Suprapubic skin (tissue), 4 donors: ENCODE results near the gene CABS1. TPM values are rescaled to one million over a fixed set of nuclear protein-coding genes. Genes with fewer than 3 reads are reported as not detected.

Experiments
- DNase-seq, 2 donors: peaks; one replicate each; pipeline ENCODE4 v3.0.0-alpha.2; 2019; ENCODE audit warnings: low spot score in 2 of 2
- H3K27ac ChIP-seq: fragments of 200-600 bp; sonication (generic); one replicate; pipeline ENCODE4 v1.5.1; 2019
- H3K27me3 ChIP-seq: fragments of 200-600 bp; sonication (generic); one replicate; pipeline ENCODE4 v1.5.1; 2019
- H3K36me3 ChIP-seq: fragments of 200-600 bp; sonication (generic); one replicate; pipeline ENCODE4 v1.5.1; 2019
- H3K4me1 ChIP-seq: fragments of 200-600 bp; sonication (generic); one replicate; pipeline ENCODE4 v1.5.1; 2019
- H3K4me3 ChIP-seq: fragments of 200-600 bp; sonication (generic); one replicate; pipeline ENCODE4 v1.5.1; 2019; ENCODE audit warnings: mild to moderate bottlenecking
- H3K9me3 ChIP-seq: fragments of 200-600 bp; sonication (generic); one replicate; pipeline ENCODE4 v1.5.1; 2019
- EP300 ChIP-seq: sonication (generic); formaldehyde crosslinking; IDR thresholded peaks from one replicate; pipeline ENCODE4 v1.6.1; 2017; ENCODE audit warnings: antibody characterized with exemption
- POLR2A ChIP-seq, 2 donors: fragments of 450-650 bp; IDR thresholded peaks; one replicate each; pipeline ENCODE4 v1.6.1; 2017; ENCODE audit warnings: antibody characterized with exemption in 2 of 2, mild to moderate bottlenecking in 2 of 2, moderate library complexity in 2 of 2
- POLR2AphosphoS5 ChIP-seq, 3 donors: sonication (generic); formaldehyde crosslinking; IDR thresholded peaks; one replicate each; pipeline ENCODE4 v1.6.1; 2017; ENCODE audit warnings: antibody characterized with exemption in 3 of 3
- WGBS: methylation state at CpG from one replicate; pipeline ENCODE4 v1.1.5; 2018; 5-methylcytosine and 5-hydroxymethylcytosine counted together
- total RNA-seq, 4 donors: library from RNA; depleted of rRNA; stranded (reverse); fragments of >200 nt; gene quantifications; one replicate each; pipeline ENCODE4 v1.1.0, GENCODE V29; 2016
- TF ChIP-seq, protein P1 (sequence below), 2 donors: fragments of 200-600 bp in 1 of 2; fragments of 450-650 bp in 1 of 2; sonication (generic) in 1 of 2; IDR thresholded peaks; one replicate each; pipeline ENCODE4 v1.5.1; 2016 to 2019; ENCODE audit warnings: antibody characterized with exemption in 2 of 2, mild to moderate bottlenecking in 1 of 2, moderate library complexity in 1 of 2

The CABS1 gene
- total RNA-seq, 4 donors from 2014 or later: not detected

DNA sequence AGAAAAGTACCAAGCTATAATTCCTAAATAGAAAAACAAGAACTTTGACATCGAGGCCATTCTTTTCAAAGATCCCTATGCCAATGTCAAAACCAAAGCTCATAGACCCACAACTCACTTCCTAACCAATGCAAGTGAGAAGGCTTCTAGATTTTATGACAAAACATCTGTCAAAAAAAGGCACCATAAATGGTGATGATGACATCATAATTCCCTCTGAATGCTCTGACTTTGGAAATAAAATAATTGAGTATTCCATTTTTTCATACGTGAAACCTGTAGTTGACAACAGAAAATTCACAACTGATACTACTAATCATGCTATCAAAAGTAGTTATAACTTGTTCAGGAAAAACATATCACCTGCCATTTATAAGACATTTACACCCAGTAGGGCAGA lies 8.7 kb upstream of the CABS1 start:
- TF ChIP-seq EP300 (no peak), POLR2A (IDR thresholded peaks at IDR 0.05) (no peak), POLR2AphosphoS5 (IDR thresholded peaks at IDR 0.05) (no peak)
- TF ChIP-seq, protein P1, sequence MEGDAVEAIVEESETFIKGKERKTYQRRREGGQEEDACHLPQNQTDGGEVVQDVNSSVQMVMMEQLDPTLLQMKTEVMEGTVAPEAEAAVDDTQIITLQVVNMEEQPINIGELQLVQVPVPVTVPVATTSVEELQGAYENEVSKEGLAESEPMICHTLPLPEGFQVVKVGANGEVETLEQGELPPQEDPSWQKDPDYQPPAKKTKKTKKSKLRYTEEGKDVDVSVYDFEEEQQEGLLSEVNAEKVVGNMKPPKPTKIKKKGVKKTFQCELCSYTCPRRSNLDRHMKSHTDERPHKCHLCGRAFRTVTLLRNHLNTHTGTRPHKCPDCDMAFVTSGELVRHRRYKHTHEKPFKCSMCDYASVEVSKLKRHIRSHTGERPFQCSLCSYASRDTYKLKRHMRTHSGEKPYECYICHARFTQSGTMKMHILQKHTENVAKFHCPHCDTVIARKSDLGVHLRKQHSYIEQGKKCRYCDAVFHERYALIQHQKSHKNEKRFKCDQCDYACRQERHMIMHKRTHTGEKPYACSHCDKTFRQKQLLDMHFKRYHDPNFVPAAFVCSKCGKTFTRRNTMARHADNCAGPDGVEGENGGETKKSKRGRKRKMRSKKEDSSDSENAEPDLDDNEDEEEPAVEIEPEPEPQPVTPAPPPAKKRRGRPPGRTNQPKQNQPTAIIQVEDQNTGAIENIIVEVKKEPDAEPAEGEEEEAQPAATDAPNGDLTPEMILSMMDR (IDR thresholded peaks at IDR 0.05): no peak
- Histone ChIP-seq H3K27me3 (no peaks in the 10 kb centered on the region), H3K4me1 (no peaks in the 10 kb centered on the region), H3K36me3 (no peaks in the 10 kb centered on the region), H3K4me3 (no peak overlapping the region), H3K27ac (no peak overlapping the region), H3K9me3 (no peaks in the 10 kb centered on the region)
- no peak for DNase-seq
- 88% methylated on average over 2 of the region's 2 CpGs for WGBS

DNA sequence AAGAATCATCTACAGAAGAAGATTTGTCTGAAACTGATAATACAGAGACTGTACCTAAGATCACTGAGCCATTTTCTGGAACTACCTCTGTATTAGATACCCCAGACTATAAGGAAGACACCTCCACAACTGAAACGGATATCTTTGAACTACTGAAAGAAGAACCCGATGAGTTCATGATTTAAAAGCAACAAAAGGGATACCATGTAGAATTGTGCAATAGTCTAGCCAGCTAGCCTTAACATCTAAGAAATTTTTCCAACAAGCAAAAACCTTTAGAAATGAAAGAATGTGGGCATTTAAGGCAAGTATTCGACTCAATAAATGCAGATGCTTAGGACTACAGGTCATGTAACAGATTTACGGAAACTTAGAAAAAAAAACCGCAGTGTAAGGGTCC lies 1.3 kb downstream of the CABS1 start:
- Histone ChIP-seq H3K4me1 (no peaks in the 10 kb centered on the region), H3K4me3 (no peak overlapping the region), H3K27ac (no peak overlapping the region), H3K9me3 (no peaks in the 10 kb centered on the region), H3K27me3 (no peaks in the 10 kb centered on the region), H3K36me3 (no peaks in the 10 kb centered on the region)
- TF ChIP-seq, protein P1 (IDR thresholded peaks at IDR 0.05): no peak
- no peak for TF ChIP-seq POLR2A (IDR thresholded peaks at IDR 0.05)
- TF ChIP-seq EP300: no peak
- TF ChIP-seq POLR2AphosphoS5 (IDR thresholded peaks at IDR 0.05): no peak
- WGBS: 78% methylated on average over 5 of the region's 5 CpGs
- DNase-seq: no peak

GRCh38 chr4:70337886-70338420 lies 3.2 kb downstream of the CABS1 start:
- DNase-seq: no peak
- no peaks in the 10 kb centered on the region for H3K36me3 ChIP-seq
- no peak overlapping the region for H3K27ac ChIP-seq
- 58% methylated on average over 1 of the region's 1 CpG for WGBS
- no peaks in the 10 kb centered on the region for H3K4me1 ChIP-seq
- no peaks in the 10 kb centered on the region for H3K27me3 ChIP-seq
- H3K4me3 ChIP-seq: no peak overlapping the region
- TF ChIP-seq, protein P1 (IDR thresholded peaks at IDR 0.05): no peak
- H3K9me3 ChIP-seq: no peaks in the 10 kb centered on the region

- DNase-seq: no peak
- no peaks in the 10 kb centered on the region for H3K36me3 ChIP-seq
- no peak overlapping the region for H3K4me3 ChIP-seq
- TF ChIP-seq POLR2A (IDR thresholded peaks at IDR 0.05): no peak
- no peak for TF ChIP-seq EP300
- TF ChIP-seq, protein P1 (IDR thresholded peaks at IDR 0.05): no peak
- TF ChIP-seq POLR2AphosphoS5 (IDR thresholded peaks at IDR 0.05): no peak
- H3K27ac ChIP-seq: no peak overlapping the region
- no peaks in the 10 kb centered on the region for H3K9me3 ChIP-seq
- H3K27me3 ChIP-seq: no peaks in the 10 kb centered on the region
- WGBS: 40% methylated on average over 1 of the region's 1 CpG
- H3K4me1 ChIP-seq: no peaks in the 10 kb centered on the region
Measured at GRCh38 chr4:70356185-70356584, 21.4 kb downstream of the CABS1 start.

- H3K4me1 ChIP-seq: no peaks in the 10 kb centered on the region
- H3K27ac ChIP-seq: no peak overlapping the region
- TF ChIP-seq, protein P1 (IDR thresholded peaks at IDR 0.05): no peak
- TF ChIP-seq POLR2AphosphoS5 (IDR thresholded peaks at IDR 0.05): no peak
- TF ChIP-seq POLR2A (IDR thresholded peaks at IDR 0.05): no peak
- no peak for TF ChIP-seq EP300
- 37% methylated on average over 3 of the region's 3 CpGs for WGBS
- no peak for DNase-seq
- H3K9me3 ChIP-seq: no peaks in the 10 kb centered on the region
- no peaks in the 10 kb centered on the region for H3K36me3 ChIP-seq
- no peak overlapping the region for H3K4me3 ChIP-seq
- H3K27me3 ChIP-seq: no peaks in the 10 kb centered on the region
Measured at GRCh38 chr4:70359115-70359661, 24.4 kb downstream of the CABS1 start.
